ENCODE data around the gene FSTL5.

Gene FSTL5

GRCh38 chr4:161336016-161336530, 827.7 kb downstream of the FSTL5 start:
- H3K4me1 ChIP-seq (ENCODE audit: insufficient read depth, low read length) = no peaks in the 10 kb centered on the region
- ATAC-seq (ENCODE audit: insufficient read depth, low read depth) (no peak), DNase-seq (no peak)
- TF ChIP-seq EZH2 (IDR thresholded peaks at IDR 0.05; ENCODE audit: borderline replicate concordance, low read depth, low read length, severe bottlenecking) (no peak), CTCF (IDR thresholded peaks at IDR 0.05; ENCODE audit: borderline replicate concordance, extremely low read depth, low read length, poor library complexity, severe bottlenecking) (no peak)
- H3K27ac ChIP-seq (ENCODE audit: low read length) = no peak overlapping the region
- H3K36me3 ChIP-seq (ENCODE audit: insufficient read depth, low read length) = no peaks in the 10 kb centered on the region
- no peak overlapping the region for H3K4me2 ChIP-seq (ENCODE audit: insufficient read depth, low read length)
- no peaks in the 10 kb centered on the region for H3K9me3 ChIP-seq (ENCODE audit: insufficient read depth, low read length, severe bottlenecking)
- no peak overlapping the region for H3K4me3 ChIP-seq (ENCODE audit: low read depth in 1 of 2, low read length in 2 of 2)
- no peak overlapping the region for H2AFZ ChIP-seq (ENCODE audit: low read depth, low read length)
- H3K9ac ChIP-seq (ENCODE audit: low read depth, low read length) = no peak overlapping the region
- no peaks in the 10 kb centered on the region for H3K79me2 ChIP-seq (ENCODE audit: insufficient read depth, low read length)
- no peaks in the 10 kb centered on the region for H4K20me1 ChIP-seq (ENCODE audit: insufficient read depth, low read length)
- no peaks in the 10 kb centered on the region for H3K27me3 ChIP-seq (ENCODE audit: insufficient read depth, low read length, poor library complexity)

All from DND-41 (cell line).